Measurements from ENCODE around the gene GBX1. TPM values are rescaled to one million over a fixed set of nuclear protein-coding genes. Genes with fewer than 3 reads are reported as not detected.

Gene GBX1
- total RNA-seq, 1 experiment from 2014 or later, result not detected

DNA sequence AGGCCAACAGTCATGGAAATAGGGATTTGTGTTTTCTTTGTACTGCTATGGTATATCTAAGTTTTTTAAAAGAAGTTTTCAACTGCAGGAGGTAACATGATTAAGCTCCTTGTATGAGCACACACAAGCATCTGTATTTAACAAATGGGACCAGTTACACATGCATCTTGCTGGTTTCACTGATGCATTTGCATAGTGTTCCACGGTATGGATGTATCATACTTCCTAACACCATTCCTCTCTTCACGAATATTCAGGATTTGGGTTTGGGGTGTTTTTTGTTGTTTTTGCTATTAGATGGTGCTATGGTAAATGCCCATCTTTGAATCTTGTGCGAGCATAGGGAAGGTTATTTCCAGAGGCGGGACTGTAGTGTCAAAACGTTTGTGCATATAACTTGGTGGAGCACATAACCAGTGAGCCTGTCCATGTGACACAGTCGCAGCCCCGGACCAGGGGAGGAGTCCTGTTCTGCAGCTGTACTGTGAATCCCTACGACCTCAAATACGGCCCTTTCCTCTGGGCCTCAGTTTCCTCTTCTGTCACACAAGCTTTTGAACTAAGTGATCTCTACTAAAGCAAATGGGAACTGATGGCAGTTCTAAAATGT lies 40.9 kb upstream of the GBX1 start:
- peaks cover 2% of the 10 kb centered on the region for H3K27me3 Mint-ChIP-seq (ENCODE audit: low read depth)

GRCh38 chr7:151207804-151208203 lies 40.3 kb upstream of the GBX1 start:
- Mint-ChIP-seq H3K36me3 (no peaks in the 10 kb centered on the region), H3K27ac (no peak overlapping the region), H3K4me1 (peaks cover 12% of the 10 kb centered on the region), H3K9me3 (no peaks in the 10 kb centered on the region), H3K27me3 (ENCODE audit: low read depth) (peaks cover 6% of the 10 kb centered on the region), H3K4me3 (no peak overlapping the region)
- POLR2A ChIA-PET, result no interaction called here
- no peak for ATAC-seq
- CTCF ChIA-PET, result interaction anchor here (2.4 kb wide), 1 partner anchor 37 kb away, joined by 7 read pairs; no protein-coding TSS in a partner anchor
- no peak for DNase-seq (ENCODE audit: low spot score)
- TF ChIP-seq ZNF219 (CRISPR knock-in tag; IDR thresholded peaks at IDR 0.05; ENCODE audit: borderline replicate concordance), result no peak
- TF ChIP-seq SMAD3 (CRISPR knock-in tag; IDR thresholded peaks at IDR 0.05; ENCODE audit: borderline replicate concordance), result no peak
- TF ChIP-seq, protein P1, sequence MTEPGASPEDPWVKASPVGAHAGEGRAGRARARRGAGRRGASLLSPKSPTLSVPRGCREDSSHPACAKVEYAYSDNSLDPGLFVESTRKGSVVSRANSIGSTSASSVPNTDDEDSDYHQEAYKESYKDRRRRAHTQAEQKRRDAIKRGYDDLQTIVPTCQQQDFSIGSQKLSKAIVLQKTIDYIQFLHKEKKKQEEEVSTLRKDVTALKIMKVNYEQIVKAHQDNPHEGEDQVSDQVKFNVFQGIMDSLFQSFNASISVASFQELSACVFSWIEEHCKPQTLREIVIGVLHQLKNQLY (CRISPR knock-in tag; IDR thresholded peaks at IDR 0.05), result no peak
- no peak for TF ChIP-seq GRHL2 (CRISPR knock-in tag; IDR thresholded peaks at IDR 0.05; ENCODE audit: insufficient replicate concordance, severe bottlenecking)

More for the DNA sequence above, 40.9 kb upstream of the GBX1 start:
- ATAC-seq, result no peak
- Mint-ChIP-seq H3K4me3 (no peak overlapping the region), H3K4me1 (peaks cover 12% of the 10 kb centered on the region), H3K9me3 (no peaks in the 10 kb centered on the region), H3K36me3 (peaks cover 5% of the 10 kb centered on the region), H3K27ac (no peak overlapping the region)
- ChIA-PET POLR2A (no interaction called here), CTCF (interaction anchor here (2.4 kb wide), 1 partner anchor 36 kb away, joined by 7 read pairs; no protein-coding TSS in a partner anchor)
- TF ChIP-seq, protein P1 (CRISPR knock-in tag; IDR thresholded peaks at IDR 0.05), result no peak
- no peak for TF ChIP-seq CREM (CRISPR knock-in tag; IDR thresholded peaks at IDR 0.05)
- TF ChIP-seq ZNF532 (CRISPR knock-in tag; IDR thresholded peaks at IDR 0.05; ENCODE audit: borderline replicate concordance), result no peak
- TF ChIP-seq NR3C1 (CRISPR knock-in tag; conservative IDR thresholded peaks at IDR 0.05; ENCODE audit: low read depth), result no peak
- DNase-seq (ENCODE audit: low spot score), result no peak

DNA sequence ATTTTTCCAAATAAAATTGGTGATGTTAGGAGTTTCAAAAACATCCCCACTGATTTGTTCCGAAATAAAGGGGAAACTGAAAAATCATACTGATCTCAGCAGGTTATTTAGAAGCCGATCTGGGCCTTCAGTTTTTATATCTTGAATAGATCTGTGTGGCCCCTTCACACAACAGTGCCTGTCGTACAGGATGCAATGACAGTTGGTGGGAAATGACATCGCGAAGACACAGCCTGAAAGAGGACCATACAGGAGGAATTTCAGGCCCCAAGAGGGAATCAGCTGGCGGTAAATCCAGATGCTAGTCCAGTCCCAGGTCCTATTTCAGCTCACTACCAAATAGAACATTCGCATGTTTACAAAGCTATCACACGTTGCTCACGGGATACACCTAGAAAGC lies 39.8 kb upstream of the GBX1 start:
- Mint-ChIP-seq H3K27me3 (ENCODE audit: low read depth) (peaks cover 7% of the 10 kb centered on the region), H3K4me3 (no peak overlapping the region), H3K36me3 (no peaks in the 10 kb centered on the region), H3K9me3 (no peaks in the 10 kb centered on the region), H3K27ac (no peak overlapping the region), H3K4me1 (peaks cover 12% of the 10 kb centered on the region)
- no peak for DNase-seq (ENCODE audit: low spot score)
- CTCF ChIA-PET, result interaction anchor here (2.4 kb wide), 1 partner anchor 37 kb away, joined by 7 read pairs; no protein-coding TSS in a partner anchor
- POLR2A ChIA-PET, result no interaction called here
- no peak for ATAC-seq
- TF ChIP-seq SMAD4 (CRISPR knock-in tag; IDR thresholded peaks at IDR 0.05) (no peak), NR1H2 (CRISPR knock-in tag; IDR thresholded peaks at IDR 0.05) (no peak), SOX15 (CRISPR knock-in tag; IDR thresholded peaks at IDR 0.05) (no peak), GTF2I (CRISPR knock-in tag; conservative IDR thresholded peaks at IDR 0.05) (no peak), E2F5 (CRISPR knock-in tag; IDR thresholded peaks at IDR 0.05) (no peak), ESRRA (CRISPR knock-in tag; IDR thresholded peaks at IDR 0.05; ENCODE audit: borderline replicate concordance) (no peak), CREM (CRISPR knock-in tag; IDR thresholded peaks at IDR 0.05) (no peak), PREB (CRISPR knock-in tag; IDR thresholded peaks at IDR 0.05; ENCODE audit: borderline replicate concordance) (no peak), HMGA2 (CRISPR knock-in tag; IDR thresholded peaks at IDR 0.05) (no peak), PRRX2 (CRISPR knock-in tag; IDR thresholded peaks at IDR 0.05) (no peak), ZNF121 (CRISPR knock-in tag; IDR thresholded peaks at IDR 0.05) (no peak), MXD4 (CRISPR knock-in tag; IDR thresholded peaks at IDR 0.05; ENCODE audit: borderline replicate concordance) (no peak)
- TF ChIP-seq, protein P2, sequence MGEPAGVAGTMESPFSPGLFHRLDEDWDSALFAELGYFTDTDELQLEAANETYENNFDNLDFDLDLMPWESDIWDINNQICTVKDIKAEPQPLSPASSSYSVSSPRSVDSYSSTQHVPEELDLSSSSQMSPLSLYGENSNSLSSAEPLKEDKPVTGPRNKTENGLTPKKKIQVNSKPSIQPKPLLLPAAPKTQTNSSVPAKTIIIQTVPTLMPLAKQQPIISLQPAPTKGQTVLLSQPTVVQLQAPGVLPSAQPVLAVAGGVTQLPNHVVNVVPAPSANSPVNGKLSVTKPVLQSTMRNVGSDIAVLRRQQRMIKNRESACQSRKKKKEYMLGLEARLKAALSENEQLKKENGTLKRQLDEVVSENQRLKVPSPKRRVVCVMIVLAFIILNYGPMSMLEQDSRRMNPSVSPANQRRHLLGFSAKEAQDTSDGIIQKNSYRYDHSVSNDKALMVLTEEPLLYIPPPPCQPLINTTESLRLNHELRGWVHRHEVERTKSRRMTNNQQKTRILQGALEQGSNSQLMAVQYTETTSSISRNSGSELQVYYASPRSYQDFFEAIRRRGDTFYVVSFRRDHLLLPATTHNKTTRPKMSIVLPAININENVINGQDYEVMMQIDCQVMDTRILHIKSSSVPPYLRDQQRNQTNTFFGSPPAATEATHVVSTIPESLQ (CRISPR knock-in tag; IDR thresholded peaks at IDR 0.05), result no peak
- TF ChIP-seq, protein P3, sequence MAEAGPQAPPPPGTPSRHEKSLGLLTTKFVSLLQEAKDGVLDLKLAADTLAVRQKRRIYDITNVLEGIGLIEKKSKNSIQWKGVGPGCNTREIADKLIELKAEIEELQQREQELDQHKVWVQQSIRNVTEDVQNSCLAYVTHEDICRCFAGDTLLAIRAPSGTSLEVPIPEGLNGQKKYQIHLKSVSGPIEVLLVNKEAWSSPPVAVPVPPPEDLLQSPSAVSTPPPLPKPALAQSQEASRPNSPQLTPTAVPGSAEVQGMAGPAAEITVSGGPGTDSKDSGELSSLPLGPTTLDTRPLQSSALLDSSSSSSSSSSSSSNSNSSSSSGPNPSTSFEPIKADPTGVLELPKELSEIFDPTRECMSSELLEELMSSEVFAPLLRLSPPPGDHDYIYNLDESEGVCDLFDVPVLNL (CRISPR knock-in tag; IDR thresholded peaks at IDR 0.05; ENCODE audit: borderline replicate concordance, low read depth), result no peak
